Uterus (tissue), 2 donors: ENCODE data around the gene CCDC194.

ENCODE experiments used
- POLR2A ChIP-seq, 2 donors: fragments of 450-650 bp; IDR thresholded peaks; one replicate each; pipeline ENCODE4 v1.6.1; 2016; ENCODE audit warnings: antibody characterized with exemption in 2 of 2, mild to moderate bottlenecking in 1 of 2, moderate library complexity in 1 of 2
- TF ChIP-seq, protein P1 (sequence below), 4 experiments: fragments of 200-600 bp in 2 of 4; fragments of 450-650 bp in 2 of 4; sonication (generic) in 2 of 4; IDR thresholded peaks; one replicate each; pipeline ENCODE4 v1.5.1; 2016 to 2019; ENCODE audit warnings: antibody characterized with exemption in 4 of 4, mild to moderate bottlenecking in 2 of 4, moderate library complexity in 1 of 4

DNA sequence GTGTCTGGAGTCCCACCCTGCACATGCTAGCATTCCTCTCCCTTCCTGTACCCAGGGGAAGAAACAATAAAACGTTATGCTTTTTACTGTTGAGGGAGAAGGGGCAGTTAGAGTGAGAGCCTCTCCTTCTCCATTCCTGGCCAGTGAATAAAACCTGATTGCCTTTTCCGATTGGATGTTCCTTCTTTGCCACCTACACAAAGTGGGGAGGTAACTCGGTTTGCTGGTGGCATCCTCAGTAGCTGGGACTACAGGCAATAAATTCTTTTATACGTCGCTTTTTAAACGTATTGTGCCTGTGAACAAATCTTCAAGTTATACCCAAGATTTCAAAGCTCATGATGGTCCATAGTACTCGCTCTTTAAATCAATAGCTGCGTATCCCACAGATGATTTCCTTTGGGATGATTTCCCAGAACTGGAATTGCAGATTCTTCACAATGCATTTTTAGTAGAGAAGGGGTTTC, 25.2 kb upstream of the CCDC194 start:
- TF ChIP-seq POLR2A (IDR thresholded peaks at IDR 0.05), result no peak
- TF ChIP-seq, protein P1, sequence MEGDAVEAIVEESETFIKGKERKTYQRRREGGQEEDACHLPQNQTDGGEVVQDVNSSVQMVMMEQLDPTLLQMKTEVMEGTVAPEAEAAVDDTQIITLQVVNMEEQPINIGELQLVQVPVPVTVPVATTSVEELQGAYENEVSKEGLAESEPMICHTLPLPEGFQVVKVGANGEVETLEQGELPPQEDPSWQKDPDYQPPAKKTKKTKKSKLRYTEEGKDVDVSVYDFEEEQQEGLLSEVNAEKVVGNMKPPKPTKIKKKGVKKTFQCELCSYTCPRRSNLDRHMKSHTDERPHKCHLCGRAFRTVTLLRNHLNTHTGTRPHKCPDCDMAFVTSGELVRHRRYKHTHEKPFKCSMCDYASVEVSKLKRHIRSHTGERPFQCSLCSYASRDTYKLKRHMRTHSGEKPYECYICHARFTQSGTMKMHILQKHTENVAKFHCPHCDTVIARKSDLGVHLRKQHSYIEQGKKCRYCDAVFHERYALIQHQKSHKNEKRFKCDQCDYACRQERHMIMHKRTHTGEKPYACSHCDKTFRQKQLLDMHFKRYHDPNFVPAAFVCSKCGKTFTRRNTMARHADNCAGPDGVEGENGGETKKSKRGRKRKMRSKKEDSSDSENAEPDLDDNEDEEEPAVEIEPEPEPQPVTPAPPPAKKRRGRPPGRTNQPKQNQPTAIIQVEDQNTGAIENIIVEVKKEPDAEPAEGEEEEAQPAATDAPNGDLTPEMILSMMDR (IDR thresholded peaks at IDR 0.05), result no peak
